ENCODE measurements around the gene CMTM2. TPM values are rescaled to one million over a fixed set of nuclear protein-coding genes. Genes with fewer than 3 reads are reported as not detected.

Gene CMTM2
- total and polyA plus RNA-seq, 9 of the 15 experiments (the other 6 are each of a cell fraction or from before 2014, with no cell fraction given): not detected

- TF ChIP-seq REST (IDR thresholded peaks at IDR 0.05; ENCODE audit: borderline replicate concordance) (peak; percentile 81), REST (CRISPR knock-in tag; IDR thresholded peaks at IDR 0.05; ENCODE audit: low read depth) (no peak), ZNF398 (CRISPR knock-in tag; IDR thresholded peaks at IDR 0.05) (no peak), ERF (CRISPR knock-in tag; IDR thresholded peaks at IDR 0.05) (no peak), PML (IDR thresholded peaks at IDR 0.05; ENCODE audit: low read length) (no peak), CTBP1 (IDR thresholded peaks at IDR 0.05; ENCODE audit: borderline replicate concordance) (peak; percentile 74; the same call in 1 of the 2 replicates), MAFF (IDR thresholded peaks at IDR 0.05; ENCODE audit: low read length) (no peak), E2F5 (CRISPR knock-in tag; IDR thresholded peaks at IDR 0.05) (no peak), IRF1 (CRISPR knock-in tag; IDR thresholded peaks at IDR 0.05; ENCODE audit: borderline replicate concordance) (no peak), PBX2 (CRISPR knock-in tag; IDR thresholded peaks at IDR 0.05; ENCODE audit: low read depth) (no peak), PBX2 (tag; conservative IDR thresholded peaks at IDR 0.05; ENCODE audit: low read depth) (peak; percentile 43; the same call in 1 of the 2 replicates)
Measured at GRCh38 chr16:66608241-66609138, 29.2 kb downstream of the CMTM2 start (continued).

Measured in K562 (cell line).